Measurements from ENCODE around the gene CA10. TPM values are rescaled to one million over a fixed set of nuclear protein-coding genes. Genes with fewer than 3 reads are reported as not detected.

CA10 gene
- total RNA-seq, 4 donors from 2014 or later, result 0.96 to 4.1 (median 1.1) TPM; not detected in 1

- Histone ChIP-seq H3K27me3 (no peaks in the 10 kb centered on the region), H3K4me3 (no peak overlapping the region), H3K27ac (no peak overlapping the region), H3K9me3 (no peaks in the 10 kb centered on the region), H3K4me1 (no peaks in the 10 kb centered on the region), H3K36me3 (no peaks in the 10 kb centered on the region)
- 48 to 59% methylated on average over 3 of the region's 3 CpGs for WGBS, 2 donors (ENCODE audit: low coverage in 1 of 2)
- intact Hi-C loops (cut with DNase I; ENCODE audit: low total_unique reads) (no loop called here), in situ Hi-C loops (cut with MboI; ENCODE audit: low pct_ligation_motif_present in 1 of 4, low pct_unique_long_range_greater_than_20kb in 1 of 4, low sequenced_read_pairs in 3 of 4) (no loop called here)
- no peak for DNase-seq
- TF ChIP-seq POLR2AphosphoS5 (IDR thresholded peaks at IDR 0.05) (no peak), POLR2A (IDR thresholded peaks at IDR 0.05) (no peak)
- TF ChIP-seq, protein P1, sequence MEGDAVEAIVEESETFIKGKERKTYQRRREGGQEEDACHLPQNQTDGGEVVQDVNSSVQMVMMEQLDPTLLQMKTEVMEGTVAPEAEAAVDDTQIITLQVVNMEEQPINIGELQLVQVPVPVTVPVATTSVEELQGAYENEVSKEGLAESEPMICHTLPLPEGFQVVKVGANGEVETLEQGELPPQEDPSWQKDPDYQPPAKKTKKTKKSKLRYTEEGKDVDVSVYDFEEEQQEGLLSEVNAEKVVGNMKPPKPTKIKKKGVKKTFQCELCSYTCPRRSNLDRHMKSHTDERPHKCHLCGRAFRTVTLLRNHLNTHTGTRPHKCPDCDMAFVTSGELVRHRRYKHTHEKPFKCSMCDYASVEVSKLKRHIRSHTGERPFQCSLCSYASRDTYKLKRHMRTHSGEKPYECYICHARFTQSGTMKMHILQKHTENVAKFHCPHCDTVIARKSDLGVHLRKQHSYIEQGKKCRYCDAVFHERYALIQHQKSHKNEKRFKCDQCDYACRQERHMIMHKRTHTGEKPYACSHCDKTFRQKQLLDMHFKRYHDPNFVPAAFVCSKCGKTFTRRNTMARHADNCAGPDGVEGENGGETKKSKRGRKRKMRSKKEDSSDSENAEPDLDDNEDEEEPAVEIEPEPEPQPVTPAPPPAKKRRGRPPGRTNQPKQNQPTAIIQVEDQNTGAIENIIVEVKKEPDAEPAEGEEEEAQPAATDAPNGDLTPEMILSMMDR (IDR thresholded peaks at IDR 0.05), result no peak
These were observed 223.0 kb downstream of the CA10 start for GRCh38 chr17:51935477-51935876.

DNA sequence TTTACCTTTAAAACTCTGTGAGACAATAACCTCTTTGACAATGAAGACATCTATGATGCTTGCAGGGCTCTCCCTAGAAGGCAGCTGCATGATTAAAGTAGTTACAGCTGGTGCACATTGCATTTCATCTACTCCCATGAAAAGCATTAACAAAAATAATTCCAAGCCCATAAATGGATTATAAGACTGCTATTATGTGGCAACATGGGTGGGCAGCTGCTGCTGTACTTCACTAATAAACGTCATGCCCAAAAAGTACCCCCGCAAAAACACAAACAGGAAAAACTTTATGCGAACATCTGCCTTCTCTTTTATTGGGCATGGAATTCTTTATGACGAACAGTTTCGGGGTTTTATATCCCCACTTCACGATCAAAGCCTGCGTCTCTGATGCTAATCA, 224.9 kb downstream of the CA10 start:
- no peaks in the 10 kb centered on the region for H3K27me3 ChIP-seq
- H3K9me3 ChIP-seq, result no peaks in the 10 kb centered on the region
- in situ Hi-C loops (cut with MboI; ENCODE audit: low pct_ligation_motif_present in 1 of 4, low pct_unique_long_range_greater_than_20kb in 1 of 4, low sequenced_read_pairs in 3 of 4) (no loop called here), intact Hi-C loops (cut with DNase I; ENCODE audit: low total_unique reads) (no loop called here)
- WGBS, 2 donors (ENCODE audit: low coverage in 1 of 2), result 45 to 59% methylated on average over 2 to 7 of the region's 7 CpGs
- TF ChIP-seq EP300 (IDR thresholded peaks at IDR 0.05; ENCODE audit: low read depth), result no peak
- TF ChIP-seq POLR2AphosphoS5 (IDR thresholded peaks at IDR 0.05), result no peak
- TF ChIP-seq POLR2A (IDR thresholded peaks at IDR 0.05), result no peak
- TF ChIP-seq, protein P1 (IDR thresholded peaks at IDR 0.05), result no peak
- H3K36me3 ChIP-seq, result no peaks in the 10 kb centered on the region
- no peak for DNase-seq
- no peak overlapping the region for H3K4me3 ChIP-seq
- H3K4me1 ChIP-seq, result no peaks in the 10 kb centered on the region
- H3K27ac ChIP-seq, result no peak overlapping the region

- 74% methylated on average over 4 of the region's 4 CpGs; no CpG with 5 or more reads in 1 of the 2 donors for WGBS, 2 donors (ENCODE audit: low coverage in 1 of 2)
- H3K36me3 ChIP-seq, result no peaks in the 10 kb centered on the region
- no peaks in the 10 kb centered on the region for H3K27me3 ChIP-seq
- no peak overlapping the region for H3K4me3 ChIP-seq
- no peak overlapping the region for H3K27ac ChIP-seq
- intact Hi-C loops (cut with DNase I; ENCODE audit: low total_unique reads) (no loop called here), in situ Hi-C loops (cut with MboI; ENCODE audit: low pct_ligation_motif_present in 1 of 4, low pct_unique_long_range_greater_than_20kb in 1 of 4, low sequenced_read_pairs in 3 of 4) (no loop called here)
- H3K4me1 ChIP-seq, result no peaks in the 10 kb centered on the region
- TF ChIP-seq POLR2A (IDR thresholded peaks at IDR 0.05) (no peak), POLR2AphosphoS5 (IDR thresholded peaks at IDR 0.05) (no peak), EP300 (IDR thresholded peaks at IDR 0.05; ENCODE audit: low read depth) (no peak)
- TF ChIP-seq, protein P1 (IDR thresholded peaks at IDR 0.05), result no peak
- H3K9me3 ChIP-seq, result no peaks in the 10 kb centered on the region
- no peak for DNase-seq
These were observed 232.1 kb downstream of the CA10 start for GRCh38 chr17:51926448-51926847.

GRCh38 chr17:51921500-51921899, 237.0 kb downstream of the CA10 start:
- TF ChIP-seq POLR2AphosphoS5 (IDR thresholded peaks at IDR 0.05) (no peak), POLR2A (IDR thresholded peaks at IDR 0.05) (no peak), EP300 (IDR thresholded peaks at IDR 0.05; ENCODE audit: low read depth) (no peak)
- H3K27me3 ChIP-seq, result no peaks in the 10 kb centered on the region
- DNase-seq, result no peak
- no peaks in the 10 kb centered on the region for H3K36me3 ChIP-seq
- no peaks in the 10 kb centered on the region for H3K9me3 ChIP-seq
- in situ Hi-C loops (cut with MboI; ENCODE audit: low pct_ligation_motif_present in 1 of 4, low pct_unique_long_range_greater_than_20kb in 1 of 4, low sequenced_read_pairs in 3 of 4) (no loop called here), intact Hi-C loops (cut with DNase I; ENCODE audit: low total_unique reads) (no loop called here)
- no peaks in the 10 kb centered on the region for H3K4me1 ChIP-seq
- WGBS, 2 donors (ENCODE audit: low coverage in 1 of 2), result 25 to 32% methylated on average over 1 of the region's 1 CpG
- no peak overlapping the region for H3K27ac ChIP-seq
- H3K4me3 ChIP-seq, result no peak overlapping the region

GRCh38 chr17:51914577-51914976, 243.9 kb downstream of the CA10 start:
- in situ Hi-C loops (cut with MboI; ENCODE audit: low pct_ligation_motif_present in 1 of 4, low pct_unique_long_range_greater_than_20kb in 1 of 4, low sequenced_read_pairs in 3 of 4), result no loop called here
- DNase-seq, result no peak
- Histone ChIP-seq H3K27ac (no peak overlapping the region), H3K4me1 (no peaks in the 10 kb centered on the region), H3K36me3 (no peaks in the 10 kb centered on the region), H3K4me3 (no peak overlapping the region), H3K9me3 (no peaks in the 10 kb centered on the region), H3K27me3 (no peaks in the 10 kb centered on the region)
- intact Hi-C loops (cut with DNase I; ENCODE audit: low total_unique reads), result no loop called here
- TF ChIP-seq POLR2AphosphoS5 (IDR thresholded peaks at IDR 0.05), result no peak
- no peak for TF ChIP-seq POLR2A (IDR thresholded peaks at IDR 0.05)
- no peak for TF ChIP-seq EP300 (IDR thresholded peaks at IDR 0.05; ENCODE audit: low read depth)
- TF ChIP-seq, protein P1 (IDR thresholded peaks at IDR 0.05), result no peak

Data from transverse colon (tissue), 4 donors.